WTC11 (cell line): Measurements from ENCODE around the gene GIGYF2. TPM values are rescaled to one million over a fixed set of nuclear protein-coding genes. Genes with fewer than 3 reads are reported as not detected.

Experiments used
- ATAC-seq: fragments of 200-7000 bp; cut with Tn5 transposase; 2 replicates; pipeline ENCODE4 v1.10.0; 2021; ENCODE audit warnings: mild to moderate bottlenecking, moderate library complexity
- CTCF ChIA-PET: fragments of 300-600 bp; sonication (Branson Sonifier 250); formaldehyde crosslinking; loops from one replicate; lab custom pipeline; 2021; ENCODE audit warnings: antibody characterized with exemption; lab: Charles Lee
- POLR2A ChIA-PET: fragments of 350-600 bp; sonication (Branson Sonifier 250); formaldehyde crosslinking; loops from one replicate; lab custom pipeline; 2021; ENCODE audit warnings: antibody characterized with exemption; lab: Charles Lee
- DNase-seq: peaks from one replicate; pipeline ENCODE4 v3.0.0; 2021; ENCODE audit warnings: low spot score
- H3K27ac Mint-ChIP-seq: 2 replicates; pipeline ENCODE4 v1.8.0; 2021; ENCODE audit warnings: mixed read lengths
- H3K27me3 Mint-ChIP-seq: 2 replicates; pipeline ENCODE4 v1.8.0; 2021; ENCODE audit warnings: low read depth, mild to moderate bottlenecking, moderate library complexity, mixed read lengths
- H3K36me3 Mint-ChIP-seq: 2 replicates; pipeline ENCODE4 v1.8.0; 2021; ENCODE audit warnings: mixed read lengths
- H3K4me1 Mint-ChIP-seq: 2 replicates; pipeline ENCODE4 v1.8.0; 2022; ENCODE audit warnings: mixed read lengths
- H3K4me3 Mint-ChIP-seq: 2 replicates; pipeline ENCODE4 v1.8.0; 2021; ENCODE audit warnings: mild to moderate bottlenecking, moderate library complexity, mixed read lengths
- H3K9me3 Mint-ChIP-seq: 2 replicates; pipeline ENCODE4 v1.8.0; 2021; ENCODE audit warnings: mixed read lengths
- ATF2 ChIP-seq: sonication (generic); formaldehyde crosslinking; IDR thresholded peaks from 2 replicates; pipeline ENCODE4 v1.8.1; 2022; ENCODE audit warnings: low read depth, missing genetic modification reagents, borderline replicate concordance
- ATF3 ChIP-seq: sonication (generic); formaldehyde crosslinking; conservative IDR thresholded peaks from 2 replicates; pipeline ENCODE4 v1.8.1; 2022; ENCODE audit warnings: mild to moderate bottlenecking, missing genetic modification reagents
- ELF4 ChIP-seq: sonication (generic); formaldehyde crosslinking; IDR thresholded peaks from 2 replicates; pipeline ENCODE4 v1.8.1; 2022; ENCODE audit warnings: low read depth, mild to moderate bottlenecking, moderate library complexity, missing genetic modification reagents
- FOXK1 ChIP-seq: sonication (generic); formaldehyde crosslinking; IDR thresholded peaks from 2 replicates; pipeline ENCODE4 v1.8.0; 2022; ENCODE audit warnings: mild to moderate bottlenecking, moderate library complexity, missing genetic modification reagents
- FOXP1 ChIP-seq: sonication (generic); formaldehyde crosslinking; IDR thresholded peaks from 2 replicates; pipeline ENCODE4 v1.8.0; 2022; ENCODE audit warnings: missing genetic modification reagents, mild to moderate bottlenecking, moderate library complexity, borderline replicate concordance
- MYBL2 ChIP-seq: sonication (generic); formaldehyde crosslinking; IDR thresholded peaks from 2 replicates; pipeline ENCODE4 v1.8.1; 2023; ENCODE audit warnings: mild to moderate bottlenecking, moderate library complexity, missing genetic modification reagents
- NFYB ChIP-seq: sonication (generic); formaldehyde crosslinking; conservative IDR thresholded peaks from 2 replicates; pipeline ENCODE4 v1.8.0; 2022; ENCODE audit warnings: low read depth, missing genetic modification reagents
- OVOL2 ChIP-seq: fragments of 250-450 bp; sonication (Bioruptor Pico); IDR thresholded peaks from 2 replicates; pipeline ENCODE4 v1.9.0; 2021; ENCODE audit warnings: mild to moderate bottlenecking, borderline replicate concordance
- RELA ChIP-seq: sonication (generic); formaldehyde crosslinking; IDR thresholded peaks from 2 replicates; pipeline ENCODE4 v1.8.1; 2022; ENCODE audit warnings: missing genetic modification reagents, mild to moderate bottlenecking, borderline replicate concordance
- RORB ChIP-seq: fragments of 250-450 bp; sonication (Bioruptor Pico); IDR thresholded peaks from 2 replicates; pipeline ENCODE4 v1.9.0; 2021; ENCODE audit warnings: mild to moderate bottlenecking
- SMAD3 ChIP-seq: sonication (generic); formaldehyde crosslinking; IDR thresholded peaks from 2 replicates; pipeline ENCODE4 v1.8.0; 2022; ENCODE audit warnings: missing genetic modification reagents, mild to moderate bottlenecking, borderline replicate concordance
- ZBTB43 ChIP-seq: sonication (generic); formaldehyde crosslinking; IDR thresholded peaks from 2 replicates; pipeline ENCODE4 v1.8.1; 2023; ENCODE audit warnings: mild to moderate bottlenecking, missing genetic modification reagents
- ZNF138 ChIP-seq: sonication (generic); formaldehyde crosslinking; conservative IDR thresholded peaks from 2 replicates; pipeline ENCODE4 v1.8.1; 2022; ENCODE audit warnings: mild to moderate bottlenecking, moderate library complexity, missing genetic modification reagents
- ZNF219 ChIP-seq: sonication (generic); formaldehyde crosslinking; IDR thresholded peaks from 2 replicates; pipeline ENCODE4 v1.8.0; 2023; ENCODE audit warnings: missing genetic modification reagents, mild to moderate bottlenecking, borderline replicate concordance
- ZNF396 ChIP-seq: fragments of 250-450 bp; sonication (Bioruptor Pico); IDR thresholded peaks from 2 replicates; pipeline ENCODE4 v1.8.0; 2021; ENCODE audit warnings: mild to moderate bottlenecking, moderate library complexity, borderline replicate concordance
- ZNF532 ChIP-seq: fragments of 250-450 bp; sonication (Bioruptor Pico); IDR thresholded peaks from 2 replicates; pipeline ENCODE4 v1.9.0; 2021; ENCODE audit warnings: mild to moderate bottlenecking, borderline replicate concordance
- total RNA-seq: library from RNA; stranded (reverse); gene quantifications from 3 replicates; pipeline ENCODE4 v1.2.3, GENCODE V29; 2021
- TF ChIP-seq, protein P1 (sequence below): sonication (generic); formaldehyde crosslinking; IDR thresholded peaks from 2 replicates; pipeline ENCODE4 v1.8.1; 2022; ENCODE audit warnings: missing genetic modification reagents, borderline replicate concordance

GIGYF2 gene
- total RNA-seq, 1 experiment from 2014 or later, result 53.1 TPM

DNA sequence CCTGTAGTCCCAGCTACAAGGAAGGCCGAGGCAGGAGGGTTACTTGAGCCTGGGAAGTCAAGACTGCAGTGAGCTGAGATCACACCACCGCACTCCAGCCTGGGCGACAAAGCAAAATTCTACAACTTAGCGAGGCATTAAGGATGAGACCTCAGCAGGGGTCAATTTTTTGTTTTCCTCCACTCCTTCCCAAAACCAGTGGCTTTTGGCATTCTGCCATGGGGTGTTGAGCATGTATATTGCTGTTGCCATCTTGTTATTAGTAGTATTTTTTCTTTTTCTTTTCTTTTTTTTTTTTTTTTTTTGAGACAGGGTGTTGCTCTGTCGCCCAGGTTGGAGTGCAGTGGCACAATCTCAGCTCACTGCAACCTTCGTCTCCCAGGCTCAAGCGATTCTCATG, 8.9 kb upstream of the GIGYF2 start:
- H3K27me3 Mint-ChIP-seq, result no peaks in the 10 kb centered on the region; the same call in 1 of the 2 replicates
- no peaks in the 10 kb centered on the region for H3K36me3 Mint-ChIP-seq
- H3K9me3 Mint-ChIP-seq, result no peaks in the 10 kb centered on the region
- H3K4me1 Mint-ChIP-seq, result no peaks in the 10 kb centered on the region
- POLR2A ChIA-PET, result no interaction called here
- no peak for DNase-seq
- CTCF ChIA-PET, result interaction anchor here (1.5 kb wide), 1 partner anchor 77 kb away, joined by 4 read pairs; no protein-coding TSS in a partner anchor
- no peak overlapping the region for H3K4me3 Mint-ChIP-seq
- no peak overlapping the region for H3K27ac Mint-ChIP-seq
- TF ChIP-seq ZBTB43 (CRISPR knock-in tag) (no peak), OVOL2 (CRISPR knock-in tag) (no peak), ZNF138 (CRISPR knock-in tag) (no peak), ATF2 (no peak), FOXP1 (CRISPR knock-in tag) (no peak), RORB (CRISPR knock-in tag) (no peak), ZNF396 (CRISPR knock-in tag) (no peak), RELA (CRISPR knock-in tag) (no peak), ELF4 (CRISPR knock-in tag) (no peak), NFYB (CRISPR knock-in tag) (no peak), ZNF219 (no peak), FOXK1 (no peak), ZNF532 (CRISPR knock-in tag) (no peak), SMAD3 (CRISPR knock-in tag) (no peak), MYBL2 (CRISPR knock-in tag) (no peak), ATF3 (CRISPR knock-in tag) (no peak)
- TF ChIP-seq, protein P1, sequence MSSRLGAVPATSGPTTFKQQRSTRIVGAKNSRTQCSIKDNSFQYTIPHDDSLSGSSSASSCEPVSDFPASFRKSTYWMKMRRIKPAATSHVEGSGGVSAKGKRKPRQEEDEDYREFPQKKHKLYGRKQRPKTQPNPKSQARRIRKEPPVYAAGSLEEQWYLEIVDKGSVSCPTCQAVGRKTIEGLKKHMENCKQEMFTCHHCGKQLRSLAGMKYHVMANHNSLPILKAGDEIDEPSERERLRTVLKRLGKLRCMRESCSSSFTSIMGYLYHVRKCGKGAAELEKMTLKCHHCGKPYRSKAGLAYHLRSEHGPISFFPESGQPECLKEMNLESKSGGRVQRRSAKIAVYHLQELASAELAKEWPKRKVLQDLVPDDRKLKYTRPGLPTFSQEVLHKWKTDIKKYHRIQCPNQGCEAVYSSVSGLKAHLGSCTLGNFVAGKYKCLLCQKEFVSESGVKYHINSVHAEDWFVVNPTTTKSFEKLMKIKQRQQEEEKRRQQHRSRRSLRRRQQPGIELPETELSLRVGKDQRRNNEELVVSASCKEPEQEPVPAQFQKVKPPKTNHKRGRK (CRISPR knock-in tag), result no peak
- TF ChIP-seq, all 79 proteins: peak for 0
- ATAC-seq, result no peak
